HG02885 (cell line): ENCODE measurements around the gene IRAK4.

Source experiments
- ATAC-seq: cut with Tn5 transposase; IDR thresholded peaks from one replicate; pipeline ENCODE4 v1.9.1; 2021; ENCODE audit warnings: mild to moderate bottlenecking; ENCODE audit not compliant: unreplicated experiment, poor library complexity

The IRAK4 gene

GRCh38 chr12:43764528-43764927 lies 5.8 kb downstream of the IRAK4 start:
- no peak for ATAC-seq

- no peak for ATAC-seq
Observed at GRCh38 chr12:43766291-43766690, 7.5 kb downstream of the IRAK4 start.

- peak; percentile 61 for ATAC-seq
Observed at GRCh38 chr12:43776498-43776897, 17.7 kb downstream of the IRAK4 start.

- no peak for ATAC-seq
Observed at GRCh38 chr12:43786899-43787693, 28.3 kb downstream of the IRAK4 start.

- no peak for ATAC-seq
Observed at GRCh38 chr12:43789941-43790340, 31.2 kb downstream of the IRAK4 start.

GRCh38 chr12:43795716-43796280 lies 37.0 kb downstream of the IRAK4 start:
- no peak for ATAC-seq

GRCh38 chr12:43797561-43798217 lies 38.9 kb downstream of the IRAK4 start:
- no peak for ATAC-seq

GRCh38 chr12:43805149-43805859 lies 46.6 kb downstream of the IRAK4 start:
- ATAC-seq = no peak

GRCh38 chr12:43805860-43806736 lies 47.3 kb downstream of the IRAK4 start, which contains the start of gene TWF1:
TSS of gene TWF1 (minus strand) at chr12:43806317. CDS start at chr12:43806245, 72 bp downstream.
- peak; percentile 95 for ATAC-seq

GRCh38 chr12:43806737-43807072 lies 48.0 kb downstream of the IRAK4 start:
- no peak for ATAC-seq

GRCh38 chr12:43807386-43807785 lies 48.6 kb downstream of the IRAK4 start:
- no peak for ATAC-seq

GRCh38 chr12:43812057-43812456 lies 53.3 kb downstream of the IRAK4 start:
- ATAC-seq = no peak

GRCh38 chr12:43812926-43813325 lies 54.2 kb downstream of the IRAK4 start:
- ATAC-seq = no peak

- ATAC-seq = no peak
Observed at GRCh38 chr12:43815416-43815815, 56.7 kb downstream of the IRAK4 start.

GRCh38 chr12:43816168-43816567 lies 57.4 kb downstream of the IRAK4 start:
- ATAC-seq = peak; percentile 45

GRCh38 chr12:43824207-43824775 lies 65.5 kb downstream of the IRAK4 start:
- no peak for ATAC-seq

GRCh38 chr12:43826681-43827080 lies 67.9 kb downstream of the IRAK4 start:
- ATAC-seq = no peak

GRCh38 chr12:43827093-43827492 lies 68.3 kb downstream of the IRAK4 start:
- ATAC-seq = no peak

GRCh38 chr12:43832463-43833168 lies 73.9 kb downstream of the IRAK4 start:
- ATAC-seq = no peak
